DOHH2 (cell line): Measurements from ENCODE around the gene HLA-C.
"Not testable (repeated sequence)": the region's sequence is repeated elsewhere in the genome, so short reads cannot be mapped to it uniquely, and the experiment has no call there.

Source experiments
- EZH2phosphoT487 ChIP-seq: fragments of 200-600 bp; sonication (generic); IDR thresholded peaks from 2 replicates; pipeline ENCODE4 v1.6.1; 2017; ENCODE audit warnings: borderline replicate concordance, mild to moderate bottlenecking, antibody characterized with exemption, low read length, moderate library complexity, mixed read lengths
- TF ChIP-seq, protein P1 (sequence below): fragments of 200-600 bp; sonication (generic); IDR thresholded peaks from one replicate; pipeline ENCODE4 v1.5.1; 2014; ENCODE audit warnings: antibody characterized with exemption, mild to moderate bottlenecking, low read depth, low read length; ENCODE audit not compliant: poor library complexity, severe bottlenecking

DNA sequence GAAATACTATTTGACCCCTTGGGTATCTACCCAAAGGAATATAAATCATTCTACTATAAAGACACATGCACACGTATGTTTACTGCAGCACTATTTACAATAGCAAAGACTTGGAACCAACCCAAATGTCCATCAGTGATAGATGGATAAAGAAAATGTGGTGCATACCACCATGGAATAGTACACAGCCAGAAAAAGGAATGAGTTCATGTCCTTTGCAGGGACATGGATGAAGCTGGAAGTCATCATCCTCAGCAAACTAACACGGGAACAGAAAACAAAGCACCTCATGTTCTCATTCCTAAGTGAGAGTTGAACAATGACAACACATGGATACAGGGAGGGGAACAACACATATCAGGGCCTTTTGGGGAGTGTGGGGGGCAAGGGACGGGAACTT, 7.8 kb upstream of the HLA-C start:
- TF ChIP-seq, protein P1, sequence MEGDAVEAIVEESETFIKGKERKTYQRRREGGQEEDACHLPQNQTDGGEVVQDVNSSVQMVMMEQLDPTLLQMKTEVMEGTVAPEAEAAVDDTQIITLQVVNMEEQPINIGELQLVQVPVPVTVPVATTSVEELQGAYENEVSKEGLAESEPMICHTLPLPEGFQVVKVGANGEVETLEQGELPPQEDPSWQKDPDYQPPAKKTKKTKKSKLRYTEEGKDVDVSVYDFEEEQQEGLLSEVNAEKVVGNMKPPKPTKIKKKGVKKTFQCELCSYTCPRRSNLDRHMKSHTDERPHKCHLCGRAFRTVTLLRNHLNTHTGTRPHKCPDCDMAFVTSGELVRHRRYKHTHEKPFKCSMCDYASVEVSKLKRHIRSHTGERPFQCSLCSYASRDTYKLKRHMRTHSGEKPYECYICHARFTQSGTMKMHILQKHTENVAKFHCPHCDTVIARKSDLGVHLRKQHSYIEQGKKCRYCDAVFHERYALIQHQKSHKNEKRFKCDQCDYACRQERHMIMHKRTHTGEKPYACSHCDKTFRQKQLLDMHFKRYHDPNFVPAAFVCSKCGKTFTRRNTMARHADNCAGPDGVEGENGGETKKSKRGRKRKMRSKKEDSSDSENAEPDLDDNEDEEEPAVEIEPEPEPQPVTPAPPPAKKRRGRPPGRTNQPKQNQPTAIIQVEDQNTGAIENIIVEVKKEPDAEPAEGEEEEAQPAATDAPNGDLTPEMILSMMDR, result not testable (repeated sequence)
- not testable (repeated sequence) for TF ChIP-seq EZH2phosphoT487
